GM13977 (cell line): ENCODE results near the gene COMMD7.

Experiments used
- DNase-seq: peaks from one replicate; pipeline ENCODE4 v3.0.0; 2012; ENCODE audit warnings: low spot score
- in situ Hi-C: fragments of 300-500 bp; cut with MboI; formaldehyde crosslinking; loops from one replicate; pipeline ENCODE4 v1.12.0; 2022; ENCODE audit warnings: low sequenced_read_pairs, low pct_unique_long_range_greater_than_20kb, mixed read lengths, inconsistent platforms; ENCODE audit not compliant: unreplicated experiment
- TF ChIP-seq, protein P1 (sequence below): IDR thresholded peaks from 2 replicates; pipeline ENCODE4 v1.5.1; 2012; ENCODE audit warnings: mild to moderate bottlenecking, control low read depth; ENCODE audit not compliant: insufficient read depth; ENCODE audit errors: extremely low read depth, missing control alignments

COMMD7 gene

DNA sequence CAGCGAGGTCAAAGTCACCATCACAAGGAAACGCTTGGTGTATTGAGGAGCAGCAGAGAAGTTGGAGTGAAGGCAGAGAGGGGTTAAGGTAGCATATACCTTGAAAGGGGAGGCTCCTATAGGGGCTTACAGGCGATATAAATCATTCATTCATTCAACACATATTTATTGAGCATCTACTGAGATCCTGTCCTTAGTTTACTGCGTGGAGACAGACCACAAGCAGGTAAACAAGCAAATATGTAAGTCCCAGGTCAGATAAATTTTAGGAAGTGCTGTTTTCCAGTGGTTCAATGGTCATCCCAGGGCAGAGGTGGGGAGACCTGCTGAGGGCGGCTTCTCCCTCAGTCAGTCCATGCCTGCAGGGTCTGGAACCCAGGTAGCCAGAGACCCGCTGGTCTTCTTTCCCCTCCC lies 18.2 kb upstream of the COMMD7 start:
- TF ChIP-seq, protein P1, sequence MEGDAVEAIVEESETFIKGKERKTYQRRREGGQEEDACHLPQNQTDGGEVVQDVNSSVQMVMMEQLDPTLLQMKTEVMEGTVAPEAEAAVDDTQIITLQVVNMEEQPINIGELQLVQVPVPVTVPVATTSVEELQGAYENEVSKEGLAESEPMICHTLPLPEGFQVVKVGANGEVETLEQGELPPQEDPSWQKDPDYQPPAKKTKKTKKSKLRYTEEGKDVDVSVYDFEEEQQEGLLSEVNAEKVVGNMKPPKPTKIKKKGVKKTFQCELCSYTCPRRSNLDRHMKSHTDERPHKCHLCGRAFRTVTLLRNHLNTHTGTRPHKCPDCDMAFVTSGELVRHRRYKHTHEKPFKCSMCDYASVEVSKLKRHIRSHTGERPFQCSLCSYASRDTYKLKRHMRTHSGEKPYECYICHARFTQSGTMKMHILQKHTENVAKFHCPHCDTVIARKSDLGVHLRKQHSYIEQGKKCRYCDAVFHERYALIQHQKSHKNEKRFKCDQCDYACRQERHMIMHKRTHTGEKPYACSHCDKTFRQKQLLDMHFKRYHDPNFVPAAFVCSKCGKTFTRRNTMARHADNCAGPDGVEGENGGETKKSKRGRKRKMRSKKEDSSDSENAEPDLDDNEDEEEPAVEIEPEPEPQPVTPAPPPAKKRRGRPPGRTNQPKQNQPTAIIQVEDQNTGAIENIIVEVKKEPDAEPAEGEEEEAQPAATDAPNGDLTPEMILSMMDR = no peak
- peak; percentile 4 for DNase-seq
- in situ Hi-C loops = no loop called here

DNA sequence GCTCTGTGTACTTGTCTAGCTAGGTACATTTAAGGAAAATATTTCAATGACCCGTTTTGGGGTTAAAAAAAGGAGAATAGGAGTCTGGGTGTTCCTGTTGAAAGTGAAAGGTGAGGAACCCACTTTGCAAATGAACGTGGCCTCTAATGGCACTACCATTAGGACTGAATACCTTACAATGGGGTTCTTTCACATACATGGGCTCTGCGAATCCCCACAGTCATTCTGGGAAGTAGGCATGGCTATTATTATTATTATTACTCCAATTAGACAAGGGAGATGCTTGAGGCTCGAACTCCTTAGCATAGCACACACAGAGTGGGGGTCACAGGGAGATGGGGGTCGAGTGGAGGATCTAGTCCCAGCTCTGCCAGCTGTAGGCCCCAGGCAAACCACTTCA lies 12.9 kb upstream of the COMMD7 start:
- TF ChIP-seq, protein P1 = no peak
- in situ Hi-C loops = no loop called here
- no peak for DNase-seq

GRCh38 chr20:32753731-32754130 lies 10.5 kb upstream of the COMMD7 start:
- in situ Hi-C loops = no loop called here
- TF ChIP-seq, protein P1 = no peak
- DNase-seq = no peak

GRCh38 chr20:32752458-32753250 lies 9.4 kb upstream of the COMMD7 start:
- TF ChIP-seq, protein P1 = no peak
- in situ Hi-C loops = no loop called here
- no peak for DNase-seq

- TF ChIP-seq, protein P1 = no peak
- in situ Hi-C loops = no loop called here
- DNase-seq = no peak
Measured at GRCh38 chr20:32751702-32752457, 8.6 kb upstream of the COMMD7 start.

- TF ChIP-seq, protein P1 = no peak
- DNase-seq = no peak
- in situ Hi-C loops = no loop called here
Measured at GRCh38 chr20:32751293-32751692, 8.0 kb upstream of the COMMD7 start.
